Smooth muscle cell (in vitro differentiated cells): ENCODE measurements around the gene GULP1. TPM values are rescaled to one million over a fixed set of nuclear protein-coding genes. Genes with fewer than 3 reads are reported as not detected.

Source experiments
- DNase-seq: peaks from one replicate; lab custom pipeline; 2025; ENCODE audit not compliant: unreplicated experiment; lab: John Stamatoyannopoulos, UW
- H2AFZ ChIP-seq: fragments of 200-600 bp; sonication (generic); 2 replicates; pipeline ENCODE4 v1.6.0; 2016; ENCODE audit warnings: antibody characterized with exemption, low read depth, mild to moderate bottlenecking
- H3F3A ChIP-seq: fragments of 200-600 bp; sonication (generic); 2 replicates; pipeline ENCODE4 v1.6.0; 2017; ENCODE audit warnings: antibody characterized with exemption, low read depth
- H3K27ac ChIP-seq: fragments of 200-600 bp; sonication (generic); 2 replicates; pipeline ENCODE4 v1.5.1; 2016; ENCODE audit warnings: low read depth, mild to moderate bottlenecking
- H3K27me3 ChIP-seq: fragments of 200-600 bp; sonication (generic); 2 replicates; pipeline ENCODE4 v1.6.1; 2016; ENCODE audit warnings: low read depth, mild to moderate bottlenecking
- H3K36me3 ChIP-seq: fragments of 200-600 bp; sonication (generic); 2 replicates; pipeline ENCODE4 v1.5.1; 2016; ENCODE audit warnings: low read depth
- H3K4me1 ChIP-seq: fragments of 200-600 bp; sonication (generic); 2 replicates; pipeline ENCODE4 v1.5.1; 2016; ENCODE audit warnings: low read depth
- H3K4me2 ChIP-seq: fragments of 200-600 bp; sonication (generic); 2 replicates; pipeline ENCODE4 v1.6.0; 2016; ENCODE audit warnings: mild to moderate bottlenecking
- H3K4me3 ChIP-seq: fragments of 200-600 bp; sonication (generic); 2 replicates; pipeline ENCODE4 v1.5.1; 2016; ENCODE audit warnings: mild to moderate bottlenecking
- H3K79me2 ChIP-seq: fragments of 200-600 bp; sonication (generic); 2 replicates; pipeline ENCODE4 v1.6.0; 2016; ENCODE audit warnings: low read depth, mild to moderate bottlenecking
- H3K9ac ChIP-seq: fragments of 200-600 bp; sonication (generic); 2 replicates; pipeline ENCODE4 v1.6.0; 2016; ENCODE audit warnings: low read depth
- H3K9me3 ChIP-seq: fragments of 200-600 bp; sonication (generic); replicated peaks from 2 replicates; pipeline ENCODE4 v1.5.1; 2016; ENCODE audit warnings: low read depth
- H4K20me1 ChIP-seq: fragments of 200-600 bp; sonication (generic); 2 replicates; pipeline ENCODE4 v1.6.0; 2016; ENCODE audit warnings: low read depth
- CTCF ChIP-seq: fragments of 200-600 bp; sonication (generic); IDR thresholded peaks from 2 replicates; pipeline ENCODE4 v1.5.1; 2017; ENCODE audit warnings: borderline replicate concordance, mild to moderate bottlenecking, antibody characterized with exemption; ENCODE audit not compliant: insufficient read depth, poor library complexity, severe bottlenecking
- WGBS: methylation state at CpG from one replicate; pipeline ENCODE4 v1.1.7; 2016; ENCODE audit warnings: low lambda C conversion rate; 5-methylcytosine and 5-hydroxymethylcytosine counted together
- polyA plus RNA-seq: library from polyadenylated mRNA; unstranded; fragments of >200 nt; fragmentation: Nextera tagmentation; extraction: Ambion mirVana; gene quantifications from 2 replicates; pipeline ENCODE4 v1.2.1, GENCODE V29; 2016
- total RNA-seq: library from RNA; depleted of rRNA; stranded (reverse); fragments of >200 nt; gene quantifications from 2 replicates; pipeline ENCODE4 v1.2.3, GENCODE V29; 2014

Gene GULP1
- total and polyA plus RNA-seq, 2 experiments from 2014 or later = 40.2 to 115 TPM

- Histone ChIP-seq H3K79me2 (peaks cover 49% of the 10 kb centered on the region), H3K4me2 (peak overlapping the region; percentile 62), H3K36me3 (no peaks in the 10 kb centered on the region), H3K4me1 (peaks cover 8% of the 10 kb centered on the region), H3K27me3 (no peaks in the 10 kb centered on the region), H3K27ac (no peak overlapping the region), H2AFZ (no peak overlapping the region), H3F3A (no peaks in the 10 kb centered on the region), H4K20me1 (no peaks in the 10 kb centered on the region), H3K4me3 (no peak overlapping the region), H3K9me3 (no peaks in the 10 kb centered on the region), H3K9ac (no peak overlapping the region)
- no peak for DNase-seq
- 97% methylated on average over 1 of the region's 1 CpG for WGBS
- TF ChIP-seq CTCF = no peak
Observed at GRCh38 chr2:188414869-188415753, 123.4 kb downstream of the GULP1 start.

- Histone ChIP-seq H3K4me1 (peaks cover 8% of the 10 kb centered on the region), H4K20me1 (no peaks in the 10 kb centered on the region), H3K27me3 (no peaks in the 10 kb centered on the region), H3K27ac (no peak overlapping the region), H3K9ac (no peak overlapping the region), H2AFZ (no peak overlapping the region), H3K9me3 (no peaks in the 10 kb centered on the region), H3K79me2 (peaks cover 49% of the 10 kb centered on the region), H3K36me3 (no peaks in the 10 kb centered on the region), H3K4me2 (no peak overlapping the region), H3F3A (no peaks in the 10 kb centered on the region), H3K4me3 (no peak overlapping the region)
- no peak for TF ChIP-seq CTCF
- DNase-seq = no peak
- WGBS = 100% methylated on average over 1 of the region's 1 CpG
Observed at GRCh38 chr2:188415754-188416083, 124.0 kb downstream of the GULP1 start.

- no peaks in the 10 kb centered on the region for H4K20me1 ChIP-seq
- H3K36me3 ChIP-seq = no peaks in the 10 kb centered on the region
- no peak overlapping the region for H3K27ac ChIP-seq
- TF ChIP-seq CTCF = no peak
- DNase-seq = no peak
- peaks cover 8% of the 10 kb centered on the region for H3K4me1 ChIP-seq
- no peaks in the 10 kb centered on the region for H3F3A ChIP-seq
- no peak overlapping the region for H3K4me2 ChIP-seq
- H3K27me3 ChIP-seq = no peaks in the 10 kb centered on the region
- peaks cover 55% of the 10 kb centered on the region for H3K79me2 ChIP-seq
- H3K9me3 ChIP-seq = no peaks in the 10 kb centered on the region
- no peak overlapping the region for H2AFZ ChIP-seq
- no peak overlapping the region for H3K9ac ChIP-seq
- H3K4me3 ChIP-seq = no peak overlapping the region
Observed at GRCh38 chr2:188416367-188416766, 124.7 kb downstream of the GULP1 start.

GRCh38 chr2:188422726-188423125 is 131.1 kb downstream of the GULP1 start:
- Histone ChIP-seq H3K9ac (no peak overlapping the region), H3K27me3 (no peaks in the 10 kb centered on the region)
- 83% methylated on average over 1 of the region's 1 CpG for WGBS

More at GRCh38 chr2:188422726-188423125, 131.1 kb downstream of the GULP1 start:
- Histone ChIP-seq H3K27ac (no peak overlapping the region), H3K4me2 (no peak overlapping the region), H2AFZ (no peak overlapping the region), H3K4me3 (no peak overlapping the region), H3K4me1 (no peaks in the 10 kb centered on the region), H3F3A (no peaks in the 10 kb centered on the region), H3K36me3 (no peaks in the 10 kb centered on the region), H4K20me1 (no peaks in the 10 kb centered on the region), H3K79me2 (peaks cover 96% of the 10 kb centered on the region), H3K9me3 (no peaks in the 10 kb centered on the region)
- no peak for DNase-seq
- no peak for TF ChIP-seq CTCF
